A204.1 (cell line): ENCODE results near the gene ELK3.

Experiments used
- FAIRE-seq: peaks from 2 replicates; lab custom pipeline; 2012; peaks lifted over from hg19 to GRCh38; lab: Jason Lieb, UNC

Gene ELK3

GRCh38 chr12:96212456-96213375, 18.5 kb downstream of the ELK3 start:
- FAIRE-seq: no peak

DNA sequence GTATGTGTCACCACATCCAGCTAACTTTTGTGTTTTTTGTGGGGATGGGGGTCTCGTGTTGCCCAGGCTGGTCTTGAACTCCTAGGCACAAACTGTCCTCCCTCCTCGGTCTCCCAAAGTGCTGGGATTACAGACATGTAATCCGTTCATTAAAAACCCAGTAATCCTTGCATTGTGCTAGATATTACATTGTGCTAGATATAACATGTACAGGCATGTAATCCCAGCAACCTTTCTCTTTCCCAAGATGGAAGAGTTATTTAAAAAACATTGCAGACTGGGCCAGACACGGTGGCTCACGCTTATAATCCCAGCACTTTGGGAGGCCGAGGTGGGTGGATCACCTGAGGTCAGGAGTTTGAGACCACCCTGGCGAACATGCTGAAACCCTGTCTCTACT, 19.7 kb downstream of the ELK3 start:
- no peak for FAIRE-seq

GRCh38 chr12:96215919-96216273, 21.7 kb downstream of the ELK3 start:
- FAIRE-seq: no peak

DNA sequence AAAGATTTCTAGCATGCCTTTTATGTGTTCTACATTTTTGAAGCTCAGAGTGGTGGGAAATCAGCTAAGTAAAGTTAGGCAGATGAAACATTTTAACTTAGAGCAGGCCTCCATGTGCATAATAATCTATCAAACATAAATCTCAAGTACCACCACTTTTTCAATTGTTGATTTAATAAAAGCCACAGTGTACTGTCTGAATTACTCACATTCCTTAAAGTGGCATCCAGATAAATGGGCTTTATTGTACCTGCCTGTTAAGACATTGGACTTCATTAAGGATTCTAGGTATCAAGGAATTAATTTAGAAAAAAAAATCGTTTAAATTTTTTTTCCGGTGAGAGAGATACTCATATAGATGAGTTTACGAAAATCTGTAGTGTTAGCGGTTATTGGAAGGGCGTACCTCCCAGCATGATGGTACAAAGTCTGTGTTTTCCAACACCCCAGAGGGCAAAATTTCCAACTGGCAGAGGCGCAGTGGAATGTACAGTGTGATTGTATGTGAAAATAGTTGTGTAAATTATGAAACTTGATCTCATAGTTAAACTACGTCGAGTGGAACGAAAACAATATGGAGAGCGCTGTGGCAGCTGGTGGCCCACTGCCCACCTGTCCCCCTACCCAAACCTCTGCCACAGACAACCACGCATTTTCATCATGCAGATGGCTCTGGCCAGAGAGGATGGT, 25.0 kb downstream of the ELK3 start:
- no peak for FAIRE-seq

- no peak for FAIRE-seq
Observed at GRCh38 chr12:96219700-96220206, 25.6 kb downstream of the ELK3 start.

DNA sequence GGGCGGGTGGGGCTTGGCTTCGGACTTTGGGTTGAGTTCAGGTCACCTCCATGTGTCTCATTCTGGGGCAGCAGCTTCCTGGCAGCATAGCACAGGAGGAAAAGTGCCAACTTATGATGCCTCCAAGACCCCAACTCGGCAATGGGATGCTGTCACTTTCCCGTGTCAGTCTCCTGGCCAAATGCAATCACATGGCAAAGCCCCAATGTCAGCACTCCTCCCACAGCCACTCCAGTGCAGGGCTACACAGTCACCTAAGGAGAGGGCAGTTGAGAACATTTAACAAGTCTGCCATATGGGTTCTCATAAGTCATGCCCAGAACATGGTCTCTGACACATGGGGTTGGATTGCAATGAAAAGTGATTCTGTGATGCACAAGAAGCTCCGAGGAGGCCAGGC, 26.7 kb downstream of the ELK3 start:
- no peak for FAIRE-seq

GRCh38 chr12:96221391-96221790, 27.2 kb downstream of the ELK3 start:
- FAIRE-seq: no peak

GRCh38 chr12:96223411-96224218, 29.4 kb downstream of the ELK3 start:
- FAIRE-seq: no peak

GRCh38 chr12:96224219-96224615, 30.0 kb downstream of the ELK3 start:
- FAIRE-seq: no peak

GRCh38 chr12:96225044-96225855, 31.1 kb downstream of the ELK3 start:
- no peak for FAIRE-seq

DNA sequence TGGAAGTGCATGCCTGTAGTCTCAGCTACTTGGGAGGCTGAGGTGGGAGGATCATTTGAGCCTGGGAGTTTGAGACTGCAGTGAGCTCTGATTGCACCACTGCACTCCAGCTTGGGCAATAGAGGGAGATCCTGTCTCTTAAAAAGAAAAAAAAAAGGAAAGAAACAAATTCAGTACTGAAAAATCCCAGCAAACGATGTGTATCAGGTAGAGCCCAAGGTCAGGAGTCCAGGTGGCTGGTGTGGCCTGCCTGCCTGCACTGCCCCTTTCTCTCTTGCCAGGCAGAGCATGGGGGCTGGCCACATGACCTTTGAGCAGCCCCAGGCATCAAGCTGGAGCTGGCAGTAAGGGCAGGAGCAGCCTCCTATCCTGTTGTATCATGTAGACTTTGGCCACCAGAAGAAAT, 31.8 kb downstream of the ELK3 start:
- FAIRE-seq: no peak

DNA sequence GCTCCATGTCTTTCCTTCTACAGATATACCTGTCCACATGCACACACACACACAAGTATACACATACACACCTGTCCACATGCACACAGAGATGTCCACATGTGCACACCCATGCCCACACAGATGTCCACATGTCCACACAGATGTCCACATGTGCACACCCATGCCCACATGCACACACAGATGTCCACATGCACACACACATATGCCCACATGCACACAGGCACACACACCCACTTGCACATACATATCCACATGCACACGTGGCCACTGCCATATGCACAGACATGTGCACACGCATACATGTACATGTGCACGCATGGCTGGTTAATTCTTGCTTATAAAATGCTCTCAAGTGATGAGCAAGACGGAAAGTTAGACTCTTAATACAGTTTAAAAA, 32.2 kb downstream of the ELK3 start:
- no peak for FAIRE-seq

- FAIRE-seq: no peak
Observed at GRCh38 chr12:96226801-96227348, 32.7 kb downstream of the ELK3 start.

- FAIRE-seq: no peak
Observed at GRCh38 chr12:96227365-96228106, 33.4 kb downstream of the ELK3 start.

DNA sequence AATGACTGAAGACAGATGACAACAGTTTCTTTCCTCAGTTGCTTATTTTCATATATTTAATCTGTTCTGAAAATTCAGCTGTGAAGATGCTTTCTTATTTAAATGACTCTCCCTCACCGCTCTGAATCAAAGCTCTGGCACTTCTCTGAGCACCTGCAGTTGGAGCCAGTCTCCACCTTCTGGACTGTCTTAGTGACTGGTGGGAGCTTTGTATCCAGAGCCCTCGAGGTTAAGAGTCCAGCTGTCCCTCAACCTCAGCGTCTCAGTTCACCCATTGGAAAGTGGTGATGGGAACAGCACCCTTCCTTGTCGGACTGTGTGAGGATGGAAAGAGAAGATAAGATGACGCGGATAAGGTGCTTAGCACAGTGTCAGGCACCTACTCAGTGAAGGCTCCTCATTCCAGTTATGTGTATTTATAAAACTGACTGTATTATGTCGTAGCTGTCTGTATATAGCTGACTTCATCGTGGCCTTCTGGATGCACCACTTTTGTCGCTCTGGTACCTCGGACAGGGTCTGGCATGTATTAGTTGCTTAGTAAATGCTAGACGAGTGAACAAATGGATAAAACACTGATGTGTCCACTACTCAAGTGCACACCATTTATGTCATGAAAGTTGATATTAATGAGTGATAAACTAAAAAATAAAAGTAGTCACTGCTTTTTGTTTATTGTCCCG, 34.5 kb downstream of the ELK3 start:
- no peak for FAIRE-seq

DNA sequence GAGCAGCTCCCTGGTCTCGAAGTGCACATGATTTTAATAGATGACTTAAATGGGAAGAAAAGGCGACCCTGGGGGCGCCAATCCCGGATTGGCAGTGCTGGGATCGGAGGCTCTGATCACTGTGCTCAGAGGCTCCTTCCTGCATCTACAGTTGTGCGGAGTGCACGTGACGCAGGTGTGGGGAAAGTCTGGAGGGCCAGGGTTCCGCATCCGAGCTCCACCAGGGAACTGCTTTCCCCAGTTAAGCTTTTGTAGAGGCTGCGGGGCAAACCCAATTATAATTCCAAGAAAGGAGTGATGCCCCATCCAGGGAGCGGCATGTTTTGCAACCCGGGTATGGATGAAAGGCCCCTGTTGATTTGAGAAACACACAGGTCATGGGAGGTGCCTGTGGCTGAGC, 36.5 kb downstream of the ELK3 start:
- FAIRE-seq: no peak

DNA sequence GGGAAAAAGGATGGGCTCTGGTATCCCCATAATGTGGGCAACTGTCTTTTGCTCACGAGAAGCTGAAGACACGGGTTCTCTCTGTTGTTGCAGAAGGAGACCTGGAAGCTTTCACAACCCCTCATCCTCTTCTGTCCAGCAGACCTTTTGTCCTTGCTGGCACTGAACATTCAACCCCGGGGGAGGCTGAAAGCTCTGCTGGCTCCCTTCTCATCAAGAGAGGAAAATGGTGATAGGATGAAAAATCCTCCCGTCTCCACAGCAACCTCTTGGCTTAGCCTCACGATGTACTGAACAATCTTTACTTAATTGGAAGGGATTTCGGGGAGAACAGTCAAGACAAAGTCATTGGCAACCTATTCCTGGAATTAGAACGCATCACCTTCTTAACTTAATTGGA, 39.0 kb downstream of the ELK3 start:
- FAIRE-seq: no peak

GRCh38 chr12:96233939-96234461, 39.8 kb downstream of the ELK3 start:
- FAIRE-seq: no peak

GRCh38 chr12:96234591-96235483, 40.7 kb downstream of the ELK3 start:
- FAIRE-seq: no peak
